Measurements from ENCODE around the gene RELCH.

The RELCH gene

DNA sequence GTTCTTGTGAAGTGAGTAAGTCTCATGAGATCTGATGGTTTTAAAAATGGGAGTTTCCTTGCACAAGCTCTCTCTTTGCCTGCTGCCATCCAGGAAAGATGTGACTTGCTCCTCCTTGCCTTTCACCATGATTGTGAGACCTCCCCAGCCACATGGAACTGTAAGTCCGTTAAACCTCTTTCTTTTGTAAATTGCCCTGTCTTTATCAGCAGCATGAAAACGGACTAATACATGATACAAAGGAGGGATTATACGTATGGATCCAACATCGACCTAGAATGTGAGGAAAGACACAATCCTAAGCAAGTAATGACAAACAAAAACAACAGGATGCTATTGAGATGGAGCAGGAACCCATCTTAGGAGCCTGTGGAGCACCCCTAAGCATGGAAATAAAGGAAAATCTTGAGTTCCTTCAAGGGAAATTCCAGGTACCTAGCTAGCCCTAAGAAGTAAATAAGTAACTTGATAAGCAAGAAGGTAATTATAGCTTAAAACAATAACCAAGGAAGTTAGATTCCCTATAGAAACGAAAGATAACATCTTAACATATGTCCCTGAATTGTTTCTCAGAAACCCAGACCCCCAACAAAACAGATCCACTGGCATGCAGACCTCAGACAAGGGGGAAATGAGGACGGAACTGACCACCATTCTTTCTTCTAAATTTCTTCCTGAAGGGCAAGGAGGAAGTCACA is 136.6 kb downstream of the RELCH start:
- no peak for DNase-seq (ENCODE audit: low spot score)

DNA sequence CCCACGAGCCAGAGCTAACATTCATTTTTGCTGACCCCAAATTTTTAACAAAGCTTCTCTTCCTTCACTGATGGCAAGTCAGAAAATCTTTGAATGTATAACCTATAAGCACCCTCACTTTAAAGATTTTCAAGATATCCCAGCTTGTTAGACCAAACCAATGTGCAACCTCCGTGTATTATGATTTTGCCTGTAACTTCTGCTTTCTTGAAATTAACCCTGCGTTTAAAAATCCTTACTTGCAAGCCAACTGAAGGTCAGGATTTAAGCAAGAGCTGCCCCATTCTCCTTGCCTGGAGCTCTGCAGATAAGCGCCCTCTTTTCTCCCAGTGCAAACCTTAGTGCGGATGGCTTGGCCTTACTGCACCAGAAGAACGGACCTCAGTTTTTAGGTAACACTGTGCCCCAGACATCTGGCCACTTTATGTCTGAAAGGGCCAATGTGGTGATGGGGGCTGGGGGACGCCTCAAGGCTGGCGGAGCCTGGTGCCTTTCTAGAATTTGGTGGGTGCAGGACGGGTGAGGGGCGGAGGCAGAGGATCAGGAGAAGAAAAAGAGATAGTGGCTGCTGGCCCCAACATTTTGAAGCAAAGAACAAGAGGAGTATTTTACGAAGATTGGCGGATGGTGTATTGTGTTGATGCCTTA is 137.2 kb downstream of the RELCH start:
- no peak for DNase-seq (ENCODE audit: low spot score)

DNA sequence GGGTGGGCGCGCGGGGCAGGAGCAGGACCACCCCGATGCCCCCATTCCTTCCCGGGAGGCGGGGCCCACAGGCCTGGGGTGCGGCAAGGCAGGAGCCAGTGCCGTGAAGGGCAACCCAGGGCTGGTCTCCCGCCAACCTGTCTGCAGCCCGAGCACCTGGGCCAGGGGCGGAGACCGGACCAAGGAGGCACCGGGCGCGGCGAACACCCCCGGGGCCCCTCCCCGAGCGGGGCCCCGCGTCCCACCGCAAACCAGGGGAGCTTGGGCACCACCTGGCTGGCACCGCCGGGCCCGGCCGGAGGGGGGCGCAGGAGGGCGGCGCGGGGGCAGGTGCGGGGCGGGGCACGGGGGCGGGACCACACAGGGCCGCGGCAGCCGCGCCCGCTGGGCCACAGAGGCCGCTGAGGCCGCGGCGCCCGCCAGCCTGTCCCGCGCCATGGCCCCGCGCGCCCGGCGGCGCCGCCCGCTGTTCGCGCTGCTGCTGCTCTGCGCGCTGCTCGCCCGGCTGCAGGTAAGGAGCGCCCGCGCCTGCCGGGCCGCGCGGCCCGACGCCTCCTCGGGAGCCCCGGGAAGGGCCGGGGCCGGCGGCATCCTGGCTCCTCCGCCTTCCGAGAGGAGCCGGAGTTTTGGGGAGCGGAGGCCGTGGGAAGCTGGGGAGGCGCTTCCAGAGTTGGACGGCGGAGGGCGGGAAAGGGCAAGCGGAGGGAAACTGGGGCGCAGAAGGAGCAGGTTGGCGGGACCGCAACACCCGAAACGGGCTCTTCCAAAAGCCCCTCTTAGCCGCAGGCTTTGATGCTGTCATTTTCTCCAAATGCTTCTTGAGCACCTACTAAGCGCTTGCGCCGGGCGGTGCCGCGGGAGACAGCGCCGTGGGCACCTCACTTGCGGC is 138.1 kb downstream of the RELCH start, which contains the start of gene TNFRSF11A:
Gene TNFRSF11A (plus strand): TSS at position 394 of the 889 bp plus-strand sequence. CDS start 43 bp downstream, at position 437.
- DNase-seq (ENCODE audit: low spot score), result peak; percentile 27

GRCh38 chr18:62325806-62326645 is 139.0 kb downstream of the RELCH start:
- peak; percentile 20 for DNase-seq (ENCODE audit: low spot score)

DNA sequence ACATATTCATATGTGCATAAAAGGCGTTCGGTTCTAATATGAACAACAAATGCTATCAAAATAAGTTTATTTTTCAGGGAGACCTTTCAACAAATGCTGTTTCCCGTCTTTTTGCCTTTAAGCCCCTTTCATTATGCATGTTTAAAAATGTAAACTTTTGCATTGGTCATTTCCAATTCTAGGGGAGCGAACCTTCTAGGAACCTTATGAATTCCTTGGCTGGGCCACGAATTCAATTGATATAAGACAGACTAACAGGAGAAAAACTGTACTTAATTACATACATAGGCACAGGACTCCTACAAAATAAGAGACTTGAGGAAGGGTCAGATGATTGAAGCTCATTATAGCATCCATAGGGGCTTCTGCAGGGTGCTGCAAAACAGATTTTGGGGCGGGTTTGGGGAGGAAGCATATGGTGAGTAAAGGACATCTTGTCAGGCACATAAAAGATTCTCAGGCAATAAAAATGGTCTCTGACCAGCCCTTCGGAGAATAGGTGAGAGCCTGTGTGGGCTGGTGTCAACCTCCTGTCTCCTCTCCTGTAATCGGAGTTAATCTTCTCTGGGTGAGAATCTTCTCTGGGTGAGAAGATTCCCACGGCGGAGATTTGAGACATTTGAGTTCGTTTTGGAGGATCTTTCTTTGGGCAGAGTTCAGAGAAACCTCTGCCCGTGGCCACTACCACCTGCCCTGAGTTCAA is 139.7 kb downstream of the RELCH start:
- no peak for DNase-seq (ENCODE audit: low spot score)

GRCh38 chr18:62327977-62328376 is 140.9 kb downstream of the RELCH start:
- no peak for DNase-seq (ENCODE audit: low spot score)

- DNase-seq (ENCODE audit: low spot score), result no peak
Observed at GRCh38 chr18:62328586-62329525, 141.8 kb downstream of the RELCH start.

GRCh38 chr18:62329691-62330454 is 142.8 kb downstream of the RELCH start:
- DNase-seq (ENCODE audit: low spot score), result peak; percentile 80

GRCh38 chr18:62330650-62331049 is 143.6 kb downstream of the RELCH start:
- no peak for DNase-seq (ENCODE audit: low spot score)

DNA sequence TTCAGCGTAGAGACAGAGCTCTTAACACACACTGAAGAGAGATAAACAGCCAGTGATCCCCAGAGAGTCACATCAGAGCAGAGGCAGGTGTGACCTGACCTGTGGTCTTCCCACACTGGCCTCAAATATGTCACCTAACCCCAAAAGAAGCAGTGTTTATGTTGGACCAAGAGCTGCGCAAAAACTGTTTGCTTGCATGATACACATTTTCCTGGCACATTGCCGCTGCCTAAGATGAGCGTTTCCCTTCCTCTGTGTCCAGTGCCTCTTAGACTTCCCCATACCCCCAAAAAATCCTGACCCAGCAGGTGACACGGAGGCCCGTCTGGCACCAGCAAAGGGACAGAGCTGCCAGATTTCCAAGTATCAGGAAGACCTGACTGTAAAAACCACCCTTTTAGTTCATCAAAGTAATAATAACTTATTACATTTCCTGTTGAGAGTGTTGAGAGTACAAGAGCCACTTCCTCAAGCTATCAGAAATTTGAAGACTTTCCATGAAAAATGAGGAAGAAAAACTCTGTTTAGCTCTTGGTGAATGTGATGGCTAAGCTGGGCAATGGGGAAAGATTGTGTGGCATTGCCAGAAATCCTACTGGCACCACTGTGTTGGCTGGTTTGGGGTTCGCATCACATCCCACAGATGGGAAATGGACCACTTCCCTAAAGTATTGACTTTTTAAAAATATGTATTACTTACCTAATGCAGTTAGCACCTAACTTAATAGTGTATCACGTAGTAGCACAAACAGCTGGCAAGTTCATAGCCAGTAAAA is 144.7 kb downstream of the RELCH start:
- DNase-seq (ENCODE audit: low spot score), result peak; percentile 46

DNA sequence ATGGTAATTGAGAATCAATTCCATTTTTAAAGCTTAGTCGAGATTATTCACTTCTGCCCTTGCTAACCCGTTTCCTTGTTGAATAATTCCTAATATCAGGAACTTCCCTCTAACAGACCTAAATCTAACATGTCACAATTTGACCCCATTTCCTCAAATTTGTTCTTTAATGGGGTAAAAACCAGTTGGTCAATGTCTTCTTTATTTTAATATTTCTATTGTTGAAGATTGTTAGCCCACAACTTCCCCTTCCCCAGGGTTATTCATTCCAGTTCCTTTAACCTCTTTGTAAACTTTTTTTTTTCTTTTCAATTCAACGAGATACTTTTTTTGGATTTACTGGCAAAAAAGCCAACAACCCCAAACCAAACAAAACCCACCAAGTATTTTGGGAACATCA is 145.4 kb downstream of the RELCH start:
- DNase-seq (ENCODE audit: low spot score), result no peak

GRCh38 chr18:62332964-62333695 is 146.1 kb downstream of the RELCH start:
- no peak for DNase-seq (ENCODE audit: low spot score)

- DNase-seq (ENCODE audit: low spot score), result peak; percentile 42
Observed at GRCh38 chr18:62334120-62334519, 147.1 kb downstream of the RELCH start.

GRCh38 chr18:62335494-62335893 is 148.4 kb downstream of the RELCH start:
- DNase-seq (ENCODE audit: low spot score), result no peak

DNA sequence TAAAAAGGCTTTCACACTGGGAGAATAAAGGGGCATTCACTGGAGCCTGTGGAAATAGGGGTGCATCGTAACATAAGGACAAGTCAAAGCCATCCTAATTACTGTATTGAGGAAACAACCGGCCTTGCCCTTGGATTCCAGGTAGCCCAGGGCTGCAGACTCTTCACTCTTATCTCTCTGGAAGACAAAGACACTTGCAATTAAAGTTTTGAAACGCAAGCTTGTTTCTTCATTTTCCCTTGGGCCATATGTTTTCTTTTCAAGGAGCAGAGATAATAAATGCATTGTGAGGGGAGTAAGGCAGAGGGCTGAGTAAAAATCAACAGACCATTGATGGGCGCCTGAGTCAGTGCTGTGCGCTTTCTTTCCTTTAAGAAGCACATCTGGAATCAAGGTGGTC is 149.6 kb downstream of the RELCH start:
- DNase-seq (ENCODE audit: low spot score), result no peak

GRCh38 chr18:62337336-62337735 is 150.3 kb downstream of the RELCH start:
- DNase-seq (ENCODE audit: low spot score), result no peak

GRCh38 chr18:62338446-62339105 is 151.5 kb downstream of the RELCH start:
- DNase-seq (ENCODE audit: low spot score), result no peak
